IMR-90 (cell line): ENCODE data around the gene GRPEL2. TPM values are rescaled to one million over a fixed set of nuclear protein-coding genes. Genes with fewer than 3 reads are reported as not detected.

Experiments
- ATAC-seq: fragments of 200-7000 bp; cut with Tn5 transposase; 2 replicates; pipeline ENCODE4 v1.9.1; 2020; ENCODE audit warnings: low read depth, mild to moderate bottlenecking, moderate library complexity
- BruUV-seq: library from RNA; stranded (reverse); fragments of 400-500 nt; replicated peaks from 2 replicates; lab custom pipeline; 2021; lab: Mats Ljungman, UMichigan
- CTCF ChIA-PET: fragments of 300-600 bp; formaldehyde crosslinking; extraction: SDS; loops from one replicate; lab custom pipeline; 2021; ENCODE audit warnings: antibody characterized with exemption; lab: Yijun Ruan, JAX
- POLR2A ChIA-PET: fragments of 300-600 bp; sonication (Branson Sonifier 250); formaldehyde crosslinking; loops from one replicate; lab custom pipeline; 2022; ENCODE audit warnings: antibody characterized with exemption; ENCODE audit not compliant: unreplicated experiment; lab: Charles Lee
- DNase-seq: peaks from one replicate; pipeline ENCODE4 v3.0.0; 2013
- H2AFZ ChIP-seq: replicated peaks from 2 replicates; pipeline ENCODE3; 2013; ENCODE audit warnings: low read length, mild to moderate bottlenecking; ENCODE audit not compliant: poor library complexity
- H2AK5ac ChIP-seq: 2 replicates; pipeline ENCODE4 v1.6.1; 2013; ENCODE audit warnings: low read depth, low read length, inconsistent platforms
- H2AK9ac ChIP-seq: replicated peaks from 2 replicates; pipeline ENCODE3; 2013; ENCODE audit warnings: mild to moderate bottlenecking, low read depth, low read length, moderate library complexity; ENCODE audit not compliant: poor library complexity
- H2BK120ac ChIP-seq: 2 replicates; pipeline ENCODE4 v1.6.1; 2013; ENCODE audit warnings: low read depth, low read length, inconsistent platforms
- H2BK15ac ChIP-seq: 3 replicates; pipeline ENCODE4 v1.6.1; 2013; ENCODE audit warnings: low read depth, low read length, inconsistent platforms
- H2BK20ac ChIP-seq: 2 replicates; pipeline ENCODE4 v1.6.1; 2013; ENCODE audit warnings: low read depth, mild to moderate bottlenecking, inconsistent platforms, low read length, moderate library complexity
- H2BK5ac ChIP-seq: 2 replicates; pipeline ENCODE4 v1.6.1; 2013; ENCODE audit warnings: mild to moderate bottlenecking, low read depth, low read length, inconsistent platforms; ENCODE audit not compliant: poor library complexity, severe bottlenecking
- H3K14ac ChIP-seq: replicated peaks from 2 replicates; pipeline ENCODE4 v1.6.1; 2013; ENCODE audit warnings: low read depth, low read length, inconsistent platforms
- H3K18ac ChIP-seq: 2 replicates; pipeline ENCODE4 v1.6.1; 2013; ENCODE audit warnings: low read depth, low read length, control low read depth
- H3K23ac ChIP-seq: 2 replicates; pipeline ENCODE4 v1.6.1; 2013; ENCODE audit warnings: low read depth, low read length, inconsistent platforms
- H3K27ac ChIP-seq: 2 replicates; pipeline ENCODE4 v1.5.1; 2013; ENCODE audit warnings: mild to moderate bottlenecking, control low read depth, low read length; ENCODE audit not compliant: insufficient read depth
- H3K27me3 ChIP-seq: 2 replicates; pipeline ENCODE4 v1.6.1; 2013; ENCODE audit warnings: low read length; ENCODE audit not compliant: control insufficient read depth, insufficient read depth
- H3K36me3 ChIP-seq: 2 replicates; pipeline ENCODE4 v1.6.1; 2013; ENCODE audit warnings: low read length, mixed read lengths; ENCODE audit not compliant: control insufficient read depth, insufficient read depth
- H3K4ac ChIP-seq: 2 replicates; pipeline ENCODE4 v1.6.1; 2013; ENCODE audit warnings: low read depth, low read length, inconsistent platforms
- H3K4me1 ChIP-seq: 2 replicates; pipeline ENCODE4 v1.6.1; 2013; ENCODE audit warnings: low read length, mixed read lengths; ENCODE audit not compliant: control insufficient read depth, insufficient read depth
- H3K4me2 ChIP-seq: 2 replicates; pipeline ENCODE4 v1.6.1; 2013; ENCODE audit warnings: low read depth, mild to moderate bottlenecking, control low read depth, low read length, moderate library complexity
- H3K4me3 ChIP-seq: 2 replicates; pipeline ENCODE4 v1.5.1; 2013; ENCODE audit warnings: low read depth, mild to moderate bottlenecking, control low read depth, low read length, moderate library complexity; ENCODE audit not compliant: insufficient read depth
- H3K56ac ChIP-seq: 2 replicates; pipeline ENCODE4 v1.6.1; 2013; ENCODE audit warnings: low read length, inconsistent platforms; ENCODE audit not compliant: insufficient read depth; ENCODE audit errors: extremely low read depth
- H3K79me1 ChIP-seq, 2 experiments: 2 replicates each; pipeline ENCODE4 v1.6.1; 2013; ENCODE audit warnings: low read length in 2 of 2, inconsistent platforms in 1 of 2, low read depth in 1 of 2
- H3K9ac ChIP-seq: 2 replicates; pipeline ENCODE4 v1.6.1; 2013; ENCODE audit warnings: low read depth, low read length, control low read depth
- H3K9me1 ChIP-seq: 2 replicates; pipeline ENCODE4 v1.6.1; 2013; ENCODE audit warnings: low read length, inconsistent platforms; ENCODE audit not compliant: insufficient read depth
- H3K9me3 ChIP-seq: 2 replicates; pipeline ENCODE4 v1.6.1; 2013; ENCODE audit warnings: low read length; ENCODE audit not compliant: control insufficient read depth, insufficient read depth
- H4K20me1 ChIP-seq: 2 replicates; pipeline ENCODE4 v1.6.1; 2013; ENCODE audit warnings: low read length, inconsistent platforms; ENCODE audit not compliant: insufficient read depth
- H4K5ac ChIP-seq: 2 replicates; pipeline ENCODE4 v1.6.1; 2013; ENCODE audit warnings: mild to moderate bottlenecking, low read depth, low read length, control low read depth
- H4K8ac ChIP-seq, 2 experiments: 2 replicates each; pipeline ENCODE4 v1.6.1; 2013; ENCODE audit warnings: low read depth in 2 of 2, low read length in 2 of 2, control low read depth in 1 of 2, inconsistent platforms in 1 of 2
- H4K91ac ChIP-seq: 2 replicates; pipeline ENCODE4 v1.6.1; 2013; ENCODE audit warnings: low read depth, low read length, inconsistent platforms; ENCODE audit not compliant: insufficient read depth
- BHLHE40 ChIP-seq: fragments of 150-350 bp; IDR thresholded peaks from 2 replicates; pipeline ENCODE4 v1.6.1; 2016; ENCODE audit warnings: mild to moderate bottlenecking, low read depth, low read length
- POLR2A ChIP-seq: IDR thresholded peaks from 2 replicates; pipeline ENCODE4 v1.6.1; 2012; ENCODE audit warnings: mild to moderate bottlenecking, low read depth, low read length
- RAD21 ChIP-seq: IDR thresholded peaks from 2 replicates; pipeline ENCODE4 v1.6.1; 2012; ENCODE audit warnings: low read length, improper control_type of control experiment
- RCOR1 ChIP-seq: IDR thresholded peaks from 2 replicates; pipeline ENCODE4 v1.6.1; 2012; ENCODE audit warnings: mild to moderate bottlenecking, low read length, improper control_type of control experiment; ENCODE audit not compliant: insufficient replicate concordance
- SMC3 ChIP-seq: fragments of 150-350 bp; IDR thresholded peaks from 2 replicates; pipeline ENCODE4 v1.6.1; 2016; ENCODE audit warnings: low read depth, mild to moderate bottlenecking, antibody characterized with exemption, low read length, moderate library complexity
- WGBS, 2 experiments: methylation state at CpG; one replicate each; pipeline versions ENCODE4 v1.1.5 to v1.1.7; 2013; ENCODE audit warnings: missing lambda C conversion rate in 2 of 2; ENCODE audit not compliant: insufficient read length in 1 of 2; ENCODE audit errors: extremely low coverage in 2 of 2; 5-methylcytosine and 5-hydroxymethylcytosine counted together
- dilution Hi-C: fragments of 300-500 bp; cut with HindIII; formaldehyde crosslinking; loops from one replicate; pipeline ENCODE4 v1.14.3; 2018; ENCODE audit warnings: low sequenced_read_pairs; ENCODE audit not compliant: unreplicated experiment
- in situ Hi-C: fragments of 300-500 bp; cut with MboI; formaldehyde crosslinking; loops from 3 replicates; pipeline ENCODE4 v1.14.3; 2019; ENCODE audit warnings: low sequenced_read_pairs, inconsistent platforms, mixed read lengths
- intact Hi-C: fragments of 100-400 bp; cut with micrococcal nuclease; formaldehyde crosslinking; loops from 2 replicates; pipeline ENCODE4 v1.10.0; 2022
- polyA plus RNA-seq, 3 experiments: library from polyadenylated mRNA; depleted of rRNA; stranded (reverse); fragments of >200 nt; gene quantifications; 2 replicates each; pipeline ENCODE4 v1.2.3, GENCODE V29; 2012; ENCODE audit warnings: low replicate concordance in 1 of 3
- total RNA-seq: library from RNA; depleted of rRNA; stranded (reverse); fragments of >200 nt; gene quantifications from 2 replicates; pipeline ENCODE4 v1.2.3, GENCODE V29; 2012
- TF ChIP-seq, protein P1 (sequence below): conservative IDR thresholded peaks from 2 replicates; pipeline ENCODE4 v1.5.1; 2012; ENCODE audit warnings: mild to moderate bottlenecking, low read depth, low read length, improper control_type of control experiment

Gene GRPEL2
- total and polyA plus RNA-seq, 2 of the 4 experiments (the other 2 are of a cell fraction) = 6.2 to 18.1 TPM

DNA sequence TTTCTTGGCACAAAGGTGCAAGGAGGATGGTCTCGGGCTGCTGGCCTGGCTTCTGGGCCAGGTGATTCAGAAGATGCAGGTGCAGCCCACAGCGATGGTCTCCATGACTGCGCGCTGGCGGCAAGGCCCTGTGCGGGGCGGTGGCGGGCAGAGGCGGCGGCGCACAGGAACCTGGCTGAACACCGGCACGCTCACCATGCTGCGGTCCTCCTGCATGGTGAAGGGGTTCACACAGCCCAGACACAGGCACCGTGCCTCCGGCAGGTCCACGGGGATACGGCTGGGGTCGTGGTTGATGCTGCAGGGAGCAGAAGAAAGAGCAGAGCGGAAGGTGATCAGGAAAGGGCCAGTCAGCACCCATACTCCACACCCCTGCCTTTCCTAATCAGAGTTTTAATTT is 29.0 kb downstream of the GRPEL2 start:
- WGBS, 2 experiments = 96% methylated on average over 14 of the region's 20 CpGs; no CpG with 5 or more reads in 1 of the 2 experiments
- H3K9me1 ChIP-seq = 0 out of 2 replicates have a peak, but pooled peaks cover 5% of the 10 kb centered on the region
- H2BK120ac ChIP-seq = no peak overlapping the region
- H3K4me3 ChIP-seq = no peak overlapping the region
- H2BK5ac ChIP-seq = no peak overlapping the region
- H2BK20ac ChIP-seq = no peak overlapping the region
- H2AK5ac ChIP-seq = no peak overlapping the region
- ChIA-PET POLR2A (no interaction called here), CTCF (interaction anchor here (1.8 kb wide), 1 partner anchor 60 kb away, joined by 7 read pairs; no protein-coding TSS in a partner anchor)
- H3K14ac ChIP-seq = no peak overlapping the region
- H3K79me1 ChIP-seq = no peaks in the 10 kb centered on the region
- H3K56ac ChIP-seq = no peak overlapping the region
- H4K5ac ChIP-seq = no peak overlapping the region
- dilution Hi-C loops = no loop called here
- H3K4me2 ChIP-seq = no peak overlapping the region
- H3K36me3 ChIP-seq = no peaks in the 10 kb centered on the region
- in situ Hi-C loops = loop anchor here (5.0 kb wide), 1 partner anchor 188 kb away; no protein-coding TSS in a partner anchor
- ATAC-seq = no peak
- no TSS peak for BruUV-seq
- H3K4me1 ChIP-seq = no peaks in the 10 kb centered on the region
- no peak for TF ChIP-seq SMC3
- TF ChIP-seq RCOR1 = no peak
- no peak for TF ChIP-seq RAD21
- TF ChIP-seq, protein P1, sequence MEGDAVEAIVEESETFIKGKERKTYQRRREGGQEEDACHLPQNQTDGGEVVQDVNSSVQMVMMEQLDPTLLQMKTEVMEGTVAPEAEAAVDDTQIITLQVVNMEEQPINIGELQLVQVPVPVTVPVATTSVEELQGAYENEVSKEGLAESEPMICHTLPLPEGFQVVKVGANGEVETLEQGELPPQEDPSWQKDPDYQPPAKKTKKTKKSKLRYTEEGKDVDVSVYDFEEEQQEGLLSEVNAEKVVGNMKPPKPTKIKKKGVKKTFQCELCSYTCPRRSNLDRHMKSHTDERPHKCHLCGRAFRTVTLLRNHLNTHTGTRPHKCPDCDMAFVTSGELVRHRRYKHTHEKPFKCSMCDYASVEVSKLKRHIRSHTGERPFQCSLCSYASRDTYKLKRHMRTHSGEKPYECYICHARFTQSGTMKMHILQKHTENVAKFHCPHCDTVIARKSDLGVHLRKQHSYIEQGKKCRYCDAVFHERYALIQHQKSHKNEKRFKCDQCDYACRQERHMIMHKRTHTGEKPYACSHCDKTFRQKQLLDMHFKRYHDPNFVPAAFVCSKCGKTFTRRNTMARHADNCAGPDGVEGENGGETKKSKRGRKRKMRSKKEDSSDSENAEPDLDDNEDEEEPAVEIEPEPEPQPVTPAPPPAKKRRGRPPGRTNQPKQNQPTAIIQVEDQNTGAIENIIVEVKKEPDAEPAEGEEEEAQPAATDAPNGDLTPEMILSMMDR = no peak
- no peak for TF ChIP-seq POLR2A
- TF ChIP-seq BHLHE40 = no peak
- H3K27me3 ChIP-seq = no peaks in the 10 kb centered on the region
- H2AFZ ChIP-seq = no peak overlapping the region
- H3K23ac ChIP-seq = no peak overlapping the region
- intact Hi-C loops = no loop called here
- H3K9ac ChIP-seq = no peak overlapping the region
- no peak for DNase-seq
- no peak overlapping the region for H2BK15ac ChIP-seq
- H3K27ac ChIP-seq = no peak overlapping the region
- H4K20me1 ChIP-seq = no peaks in the 10 kb centered on the region
- no peak overlapping the region for H4K8ac ChIP-seq
- H3K9me3 ChIP-seq = no peaks in the 10 kb centered on the region
- no peak overlapping the region for H3K18ac ChIP-seq
- H2AK9ac ChIP-seq = no peak overlapping the region
- H3K4ac ChIP-seq = no peak overlapping the region
- H4K91ac ChIP-seq = no peak overlapping the region
